ENCODE data around the gene EFNA5. TPM values are rescaled to one million over a fixed set of nuclear protein-coding genes. Genes with fewer than 3 reads are reported as not detected.
A peak's percentile ranks its signal among the peaks of the same experiment; 100 is the strongest.

Gene EFNA5
- total RNA-seq, 1 donor from 2014 or later, result 43.0 TPM

DNA sequence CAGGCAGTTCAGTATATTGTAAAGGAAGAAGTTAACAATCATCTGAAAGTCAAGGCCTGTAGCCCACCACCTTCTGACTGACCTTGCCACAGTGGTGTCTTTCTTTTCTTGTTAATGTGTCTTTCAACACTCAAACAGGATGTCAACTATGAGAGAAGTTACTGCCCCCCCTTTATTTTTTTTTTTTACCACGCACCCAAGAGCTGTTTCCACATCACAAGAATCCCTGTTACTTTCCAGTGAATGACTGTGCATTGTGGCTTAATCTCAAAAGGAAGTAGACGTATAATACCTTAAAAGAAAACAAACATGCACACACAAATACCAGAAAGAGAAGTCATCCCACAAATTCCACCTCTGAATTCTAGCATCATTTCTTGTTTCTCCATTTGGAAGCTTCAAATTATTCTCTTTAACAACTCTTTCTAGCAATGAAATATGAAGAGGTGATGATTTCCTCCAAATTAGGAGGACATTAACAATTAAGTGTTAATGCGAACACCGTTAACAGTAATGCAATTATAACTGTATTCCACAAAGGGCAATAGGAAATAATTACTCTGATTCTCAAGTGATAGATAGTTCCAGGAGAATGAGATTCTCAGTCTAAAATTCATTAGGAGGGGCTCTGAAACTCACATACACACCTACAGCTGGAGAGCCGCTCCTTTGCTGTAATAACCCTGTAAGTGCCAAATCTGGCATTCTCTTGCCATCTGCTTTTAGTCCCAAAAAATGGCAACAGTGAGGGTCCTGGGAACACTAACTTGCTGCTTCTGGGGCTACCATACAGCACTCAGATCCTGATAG, 201.0 kb downstream of the EFNA5 start:
- Mint-ChIP-seq H3K27ac (ENCODE audit: unreplicated experiment) (peak overlapping the region; percentile 69), H3K4me3 (peak overlapping the region; percentile 54), H3K27me3 (ENCODE audit: low read depth) (no peaks in the 10 kb centered on the region), H3K4me1 (peaks cover 70% of the 10 kb centered on the region), H3K36me3 (ENCODE audit: low read depth) (peaks cover 2% of the 10 kb centered on the region), H3K9me3 (no peaks in the 10 kb centered on the region)
- no peak for DNase-seq (ENCODE audit: low read depth, low spot score)
- no peak for TF ChIP-seq CTCF (conservative IDR thresholded peaks at IDR 0.05)

GRCh38 chr5:107469064-107469463, 201.7 kb downstream of the EFNA5 start:
- H3K27me3 Mint-ChIP-seq (ENCODE audit: low read depth), result no peaks in the 10 kb centered on the region
- H3K4me1 Mint-ChIP-seq, result peaks cover 73% of the 10 kb centered on the region
- H3K27ac Mint-ChIP-seq (ENCODE audit: unreplicated experiment), result peak overlapping the region; percentile 69
- H3K4me3 Mint-ChIP-seq, result peak overlapping the region; percentile 54
- H3K9me3 Mint-ChIP-seq, result no peaks in the 10 kb centered on the region
- no peak for DNase-seq (ENCODE audit: low read depth, low spot score)
- H3K36me3 Mint-ChIP-seq (ENCODE audit: low read depth), result peaks cover 2% of the 10 kb centered on the region
- no peak for TF ChIP-seq CTCF (conservative IDR thresholded peaks at IDR 0.05)

- H3K27ac Mint-ChIP-seq (ENCODE audit: unreplicated experiment), result no peak overlapping the region
- no peak for DNase-seq (ENCODE audit: low read depth, low spot score)
- H3K4me1 Mint-ChIP-seq, result peaks cover 78% of the 10 kb centered on the region
- H3K27me3 Mint-ChIP-seq (ENCODE audit: low read depth), result no peaks in the 10 kb centered on the region
- no peaks in the 10 kb centered on the region for H3K9me3 Mint-ChIP-seq
- H3K36me3 Mint-ChIP-seq (ENCODE audit: low read depth), result peaks cover 2% of the 10 kb centered on the region
- H3K4me3 Mint-ChIP-seq, result no peak overlapping the region
- no peak for TF ChIP-seq CTCF (conservative IDR thresholded peaks at IDR 0.05)
Observed at GRCh38 chr5:107468276-107468675, 202.5 kb downstream of the EFNA5 start.

- no peaks in the 10 kb centered on the region for H3K27me3 Mint-ChIP-seq (ENCODE audit: low read depth)
- no peak for TF ChIP-seq CTCF (conservative IDR thresholded peaks at IDR 0.05)
- H3K4me1 Mint-ChIP-seq, result peaks cover 73% of the 10 kb centered on the region
- H3K9me3 Mint-ChIP-seq, result no peaks in the 10 kb centered on the region
- H3K27ac Mint-ChIP-seq (ENCODE audit: unreplicated experiment), result peak overlapping the region; percentile 53
- DNase-seq (ENCODE audit: low read depth, low spot score), result no peak
- H3K36me3 Mint-ChIP-seq (ENCODE audit: low read depth), result no peaks in the 10 kb centered on the region
- peak overlapping the region; percentile 14 for H3K4me3 Mint-ChIP-seq
Observed at GRCh38 chr5:107467137-107467932, 203.4 kb downstream of the EFNA5 start.

GRCh38 chr5:107466233-107466769, 204.4 kb downstream of the EFNA5 start:
- TF ChIP-seq CTCF (conservative IDR thresholded peaks at IDR 0.05), result no peak
- H3K27ac Mint-ChIP-seq (ENCODE audit: unreplicated experiment), result peak overlapping the region; percentile 81
- H3K36me3 Mint-ChIP-seq (ENCODE audit: low read depth), result no peaks in the 10 kb centered on the region
- DNase-seq (ENCODE audit: low read depth, low spot score), result no peak
- no peaks in the 10 kb centered on the region for H3K9me3 Mint-ChIP-seq
- H3K27me3 Mint-ChIP-seq (ENCODE audit: low read depth), result no peaks in the 10 kb centered on the region
- H3K4me3 Mint-ChIP-seq, result no peak overlapping the region
- H3K4me1 Mint-ChIP-seq, result peaks cover 81% of the 10 kb centered on the region
